ENCODE data around the gene DLEC1. TPM values are rescaled to one million over a fixed set of nuclear protein-coding genes. Genes with fewer than 3 reads are reported as not detected.

The DLEC1 gene
- total and polyA plus RNA-seq, 2 of the 4 experiments (the other 2 are of a cell fraction): 0.03 TPM; not detected in 1

GRCh38 chr3:37993820-37994638 lies 45.0 kb upstream of the DLEC1 start (continued):
- TF ChIP-seq, protein P1, sequence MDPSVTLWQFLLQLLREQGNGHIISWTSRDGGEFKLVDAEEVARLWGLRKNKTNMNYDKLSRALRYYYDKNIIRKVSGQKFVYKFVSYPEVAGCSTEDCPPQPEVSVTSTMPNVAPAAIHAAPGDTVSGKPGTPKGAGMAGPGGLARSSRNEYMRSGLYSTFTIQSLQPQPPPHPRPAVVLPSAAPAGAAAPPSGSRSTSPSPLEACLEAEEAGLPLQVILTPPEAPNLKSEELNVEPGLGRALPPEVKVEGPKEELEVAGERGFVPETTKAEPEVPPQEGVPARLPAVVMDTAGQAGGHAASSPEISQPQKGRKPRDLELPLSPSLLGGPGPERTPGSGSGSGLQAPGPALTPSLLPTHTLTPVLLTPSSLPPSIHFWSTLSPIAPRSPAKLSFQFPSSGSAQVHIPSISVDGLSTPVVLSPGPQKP (IDR thresholded peaks at IDR 0.05; ENCODE audit: borderline replicate concordance, low read depth, low read length): no peak
- TF ChIP-seq SMC3 (IDR thresholded peaks at IDR 0.05; ENCODE audit: low read depth, low read length): no peak

- H3K18ac ChIP-seq (ENCODE audit: low read depth, low read length): no peak overlapping the region
- peak overlapping the region; percentile 91 for H3K9ac ChIP-seq (ENCODE audit: low read depth, low read length)
- H3K36me3 ChIP-seq (ENCODE audit: control insufficient read depth, insufficient read depth, low read length): peaks cover 4% of the 10 kb centered on the region; the same call in 1 of the 2 replicates
- intact Hi-C loops (cut with micrococcal nuclease) (no loop called here), dilution Hi-C loops (cut with HindIII; ENCODE audit: low sequenced_read_pairs, unreplicated experiment) (no loop called here), in situ Hi-C loops (cut with MboI; ENCODE audit: low sequenced_read_pairs) (no loop called here)
- no peaks in the 10 kb centered on the region for H4K20me1 ChIP-seq (ENCODE audit: insufficient read depth, low read length)
- ChIA-PET POLR2A (ENCODE audit: unreplicated experiment) (no interaction called here), CTCF (no interaction called here)
- no peak overlapping the region for H2AK5ac ChIP-seq (ENCODE audit: low read depth, low read length)
- H2AK9ac ChIP-seq (replicated peaks; ENCODE audit: low read depth, low read length, poor library complexity): no peak overlapping the region
- peak overlapping the region; percentile 75 for H3K4me3 ChIP-seq (ENCODE audit: insufficient read depth, low read depth, low read length)
- H3K56ac ChIP-seq (ENCODE audit: extremely low read depth, insufficient read depth, low read length): peak overlapping the region; percentile 74; the same call in 1 of the 2 replicates
- peaks cover 3 to 19% of the 10 kb centered on the region in 2 experiments; a peak in 2 of 4 replicates for H3K79me1 ChIP-seq (ENCODE audit: low read depth in 1 of 2, low read length in 2 of 2)
- TF ChIP-seq MAZ (IDR thresholded peaks at IDR 0.05; ENCODE audit: borderline replicate concordance, low read depth, low read length): no peak
- H2BK15ac ChIP-seq (ENCODE audit: low read depth, low read length): no peak overlapping the region
- peak overlapping the region; percentile 89 for H3K4me2 ChIP-seq (ENCODE audit: low read depth, low read length)
- peak overlapping the region; percentile 22 for H4K5ac ChIP-seq (ENCODE audit: low read depth, low read length)
- peak overlapping the region; percentile 90; the same call in 1 of the 2 replicates for H4K91ac ChIP-seq (ENCODE audit: insufficient read depth, low read depth, low read length)
- H3K14ac ChIP-seq (replicated peaks; ENCODE audit: low read depth, low read length): peak overlapping the region; percentile 91; the same call in 1 of the 2 replicates
- no peak overlapping the region for H2BK20ac ChIP-seq (ENCODE audit: low read depth, low read length)
- no peak for DNase-seq
- ATAC-seq (ENCODE audit: low read depth): no peak
- peak overlapping the region; percentile 95 to 99 for H4K8ac ChIP-seq (ENCODE audit: low read depth in 2 of 2, low read length in 2 of 2)
- 0 out of 2 replicates have a peak overlapping the region, but pooled peaks have one; percentile 83 for H2BK120ac ChIP-seq (ENCODE audit: low read depth, low read length)
- H3K4ac ChIP-seq (ENCODE audit: low read depth, low read length): peak overlapping the region; percentile 94; the same call in 1 of the 2 replicates
- H3K9me3 ChIP-seq (ENCODE audit: control insufficient read depth, insufficient read depth, low read length): no peaks in the 10 kb centered on the region
- peak overlapping the region; percentile 18; the same call in 1 of the 2 replicates for H3K23ac ChIP-seq (ENCODE audit: low read depth, low read length)
- peaks cover 12% of the 10 kb centered on the region for H3K4me1 ChIP-seq (ENCODE audit: control insufficient read depth, insufficient read depth, low read length)
- no peaks in the 10 kb centered on the region; the same call in 1 of the 2 replicates for H3K27me3 ChIP-seq (ENCODE audit: control insufficient read depth, insufficient read depth, low read length)
- no TSS peak for BruUV-seq (replicated peaks)
- H3K9me1 ChIP-seq (ENCODE audit: insufficient read depth, low read length): peaks cover 13% of the 10 kb centered on the region
- H2BK5ac ChIP-seq (ENCODE audit: low read depth, low read length, poor library complexity, severe bottlenecking): peak overlapping the region; percentile 83
- H2AFZ ChIP-seq (replicated peaks; ENCODE audit: low read length, poor library complexity): peak overlapping the region; percentile 99
- peak overlapping the region; percentile 94; the same call in 1 of the 2 replicates for H3K27ac ChIP-seq (ENCODE audit: insufficient read depth, low read length)
- whole genome bisulfite sequencing, 2 experiments (ENCODE audit: extremely low coverage in 2 of 2, insufficient read length in 1 of 2): 0% methylated on average over 1 of the region's 2 CpGs; no CpG with 5 or more reads in 1 of the 2 experiments
These were observed 44.4 kb upstream of the DLEC1 start for GRCh38 chr3:37994639-37994972.
